Fibroblast of gingiva (primary cell): ENCODE measurements around the gene RGMB.
A peak's percentile ranks its signal among the peaks of the same experiment; 100 is the strongest.
"Not testable (repeated sequence)": the region's sequence is repeated elsewhere in the genome, so short reads cannot be mapped to it uniquely, and the experiment has no call there.

ENCODE experiments used
- DNase-seq: peaks from one replicate; pipeline ENCODE4 v3.0.0-alpha.2; 2011; ENCODE audit warnings: low read depth

Gene RGMB, protein sequence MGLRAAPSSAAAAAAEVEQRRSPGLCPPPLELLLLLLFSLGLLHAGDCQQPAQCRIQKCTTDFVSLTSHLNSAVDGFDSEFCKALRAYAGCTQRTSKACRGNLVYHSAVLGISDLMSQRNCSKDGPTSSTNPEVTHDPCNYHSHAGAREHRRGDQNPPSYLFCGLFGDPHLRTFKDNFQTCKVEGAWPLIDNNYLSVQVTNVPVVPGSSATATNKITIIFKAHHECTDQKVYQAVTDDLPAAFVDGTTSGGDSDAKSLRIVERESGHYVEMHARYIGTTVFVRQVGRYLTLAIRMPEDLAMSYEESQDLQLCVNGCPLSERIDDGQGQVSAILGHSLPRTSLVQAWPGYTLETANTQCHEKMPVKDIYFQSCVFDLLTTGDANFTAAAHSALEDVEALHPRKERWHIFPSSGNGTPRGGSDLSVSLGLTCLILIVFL

DNA sequence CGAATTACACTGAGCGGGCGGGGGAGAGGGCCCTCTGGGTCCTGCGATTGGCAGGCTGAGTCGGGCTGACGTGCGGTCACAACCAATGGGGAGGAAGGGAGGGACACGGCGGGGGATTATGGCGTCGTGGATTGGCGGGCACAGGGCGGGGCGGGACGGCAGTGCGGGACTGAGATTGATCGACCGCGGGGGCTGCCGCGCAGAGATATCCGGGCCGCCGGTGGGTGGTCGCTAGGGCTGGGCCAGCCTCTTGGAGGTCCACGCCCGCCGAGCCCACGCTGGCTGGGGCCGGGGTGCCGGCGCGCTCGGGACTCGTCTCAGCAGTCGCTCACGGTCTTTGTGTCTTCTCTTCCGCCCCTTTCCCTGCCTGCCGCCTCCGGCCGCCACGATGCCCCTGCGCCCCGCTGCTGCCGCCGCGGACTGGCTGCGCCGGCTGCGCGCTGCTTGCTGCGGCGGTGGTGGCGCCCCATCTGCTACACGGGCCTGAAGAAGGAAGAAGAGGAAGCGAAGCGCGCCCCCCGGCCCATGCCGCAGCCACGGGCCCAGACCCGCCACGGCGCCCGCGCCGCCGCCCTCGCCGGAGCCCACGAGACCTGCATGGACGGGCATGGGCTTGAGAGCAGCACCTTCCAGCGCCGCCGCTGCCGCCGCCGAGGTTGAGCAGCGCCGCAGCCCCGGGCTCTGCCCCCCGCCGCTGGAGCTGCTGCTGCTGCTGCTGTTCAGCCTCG, at the start of gene RGMB:
RGMB (plus strand) TSS at position 200 of the 728 bp plus-strand sequence; CDS start at position 608, 408 bp downstream.
- peak; percentile 100 for DNase-seq

DNA sequence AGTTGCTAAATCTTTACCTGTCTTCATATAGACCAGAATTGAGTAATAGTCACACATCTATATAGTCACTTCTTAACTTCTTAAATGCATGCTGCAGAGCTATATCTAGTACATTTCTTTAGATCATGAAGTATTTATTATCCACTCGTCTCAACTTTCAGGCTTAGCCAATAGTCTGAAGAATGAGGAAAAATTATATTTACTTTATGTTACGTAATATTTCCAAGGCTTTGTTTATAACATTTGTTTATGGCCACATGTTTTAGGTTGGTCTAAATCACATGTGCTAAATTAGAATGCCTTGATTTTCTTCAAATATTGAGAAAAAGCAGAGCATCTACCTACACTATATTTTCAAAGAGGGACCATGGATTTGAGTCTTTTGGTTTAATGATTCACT, 47.2 kb upstream of the RGMB start:
- peak; percentile 60 for DNase-seq

DNA sequence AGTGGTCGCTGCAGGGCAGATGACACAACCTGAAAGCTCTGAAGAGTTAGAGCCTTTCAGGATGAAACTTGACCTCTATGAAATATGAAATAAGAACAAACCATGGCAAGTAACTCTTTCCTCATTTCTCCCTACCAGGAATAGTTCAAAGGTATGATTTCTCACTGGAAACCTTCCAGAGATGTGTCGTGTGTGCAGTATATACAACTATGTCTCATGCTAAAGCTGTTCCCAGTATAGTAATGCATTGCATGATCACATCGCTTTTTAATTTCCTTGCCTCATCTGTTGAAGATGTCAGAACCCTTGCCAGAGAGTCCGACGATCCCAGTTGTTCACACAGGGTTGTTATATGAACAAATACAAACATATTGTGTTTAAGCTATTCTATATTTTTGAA, 45.8 kb upstream of the RGMB start:
- DNase-seq = no peak

DNA sequence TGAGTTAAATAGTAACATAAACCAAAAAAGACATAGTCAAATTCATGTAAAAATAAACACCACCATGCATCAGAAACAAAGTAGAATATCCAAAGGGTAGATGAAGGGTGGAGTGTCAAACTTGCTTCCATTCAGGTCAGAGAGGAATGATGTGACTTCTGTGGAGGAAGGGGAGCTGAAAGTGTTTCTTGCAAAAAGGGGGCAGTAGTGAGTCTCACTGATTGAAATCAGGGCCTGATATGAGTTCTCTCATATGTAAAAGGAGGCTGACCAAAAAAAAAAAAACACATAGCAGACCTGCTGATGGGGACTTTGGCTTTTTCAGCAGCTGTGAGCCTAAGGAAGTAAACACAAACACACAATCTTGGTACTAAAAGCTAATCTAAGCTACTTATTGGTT, 38.8 kb upstream of the RGMB start:
- no peak for DNase-seq

DNA sequence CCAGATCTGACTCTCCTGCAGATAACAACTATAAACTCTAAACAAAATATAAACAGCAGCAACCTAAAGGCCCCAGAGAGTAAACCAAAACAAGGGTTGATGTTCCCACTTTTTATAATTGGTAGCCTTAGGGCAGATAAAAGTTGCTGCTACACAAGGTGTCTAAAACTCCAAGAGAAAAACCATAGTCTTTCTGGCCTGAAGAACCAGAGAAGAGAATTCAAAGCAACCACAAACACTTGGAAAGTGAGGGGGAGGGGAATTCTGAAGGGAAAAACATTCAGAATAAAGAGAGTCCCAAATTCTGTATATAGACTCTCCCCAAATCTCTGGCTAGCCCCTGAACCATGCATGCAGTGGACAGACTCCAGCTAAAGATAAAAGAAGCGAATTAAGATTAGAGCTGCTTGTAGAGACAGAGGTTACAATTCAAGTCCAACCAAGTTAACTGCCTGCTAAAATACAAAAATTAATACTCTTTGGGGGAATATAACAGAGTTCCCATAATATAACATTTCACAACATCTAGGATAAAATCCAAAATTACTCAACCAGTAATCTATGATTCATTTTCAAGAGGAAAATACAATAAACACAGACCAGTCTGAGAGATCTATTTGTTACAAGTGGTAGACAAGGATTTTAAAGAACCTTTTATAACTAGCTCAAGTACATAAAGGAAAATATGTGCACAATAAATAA, 37.5 kb upstream of the RGMB start:
- peak; percentile 79 for DNase-seq

DNA sequence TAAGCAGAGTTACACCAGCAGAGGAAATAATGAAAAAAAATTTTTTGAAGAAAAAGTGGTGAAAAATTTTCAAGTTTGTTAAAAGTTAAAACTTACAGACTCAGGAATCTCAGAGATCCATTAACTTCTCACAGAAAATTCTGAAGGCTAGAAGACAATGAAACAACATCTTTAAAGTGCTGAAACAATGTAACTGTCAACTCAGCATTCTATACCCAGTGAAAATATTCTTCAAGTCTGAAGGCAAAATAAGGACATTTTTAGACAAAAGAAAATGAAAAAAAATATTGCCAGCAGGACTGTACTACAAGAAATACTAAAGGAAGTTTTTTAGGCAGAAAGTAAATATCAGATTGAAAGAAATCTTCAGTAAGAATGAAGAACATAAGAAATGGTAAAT, 36.7 kb upstream of the RGMB start:
- no peak for DNase-seq

DNA sequence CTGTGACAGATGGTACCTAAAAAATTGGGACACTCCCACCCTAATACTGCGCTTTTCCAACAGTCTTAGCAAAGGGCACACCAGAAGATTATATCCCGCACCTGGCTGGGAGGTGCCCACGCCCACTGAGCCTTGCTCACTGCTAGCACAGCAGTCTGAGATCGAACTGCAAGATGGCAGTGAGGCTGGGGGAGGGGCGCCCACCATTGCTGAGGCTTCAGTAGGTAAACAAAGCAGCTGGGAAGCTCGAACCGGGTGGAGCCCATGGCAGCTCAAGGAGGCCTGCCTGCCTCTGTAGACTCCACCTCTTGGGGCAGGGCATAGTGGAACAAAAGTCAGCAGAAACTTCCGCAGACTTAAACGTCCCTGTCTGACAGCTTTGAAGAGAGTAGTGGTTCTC, 36.0 kb upstream of the RGMB start:
- not testable (repeated sequence) for DNase-seq

DNA sequence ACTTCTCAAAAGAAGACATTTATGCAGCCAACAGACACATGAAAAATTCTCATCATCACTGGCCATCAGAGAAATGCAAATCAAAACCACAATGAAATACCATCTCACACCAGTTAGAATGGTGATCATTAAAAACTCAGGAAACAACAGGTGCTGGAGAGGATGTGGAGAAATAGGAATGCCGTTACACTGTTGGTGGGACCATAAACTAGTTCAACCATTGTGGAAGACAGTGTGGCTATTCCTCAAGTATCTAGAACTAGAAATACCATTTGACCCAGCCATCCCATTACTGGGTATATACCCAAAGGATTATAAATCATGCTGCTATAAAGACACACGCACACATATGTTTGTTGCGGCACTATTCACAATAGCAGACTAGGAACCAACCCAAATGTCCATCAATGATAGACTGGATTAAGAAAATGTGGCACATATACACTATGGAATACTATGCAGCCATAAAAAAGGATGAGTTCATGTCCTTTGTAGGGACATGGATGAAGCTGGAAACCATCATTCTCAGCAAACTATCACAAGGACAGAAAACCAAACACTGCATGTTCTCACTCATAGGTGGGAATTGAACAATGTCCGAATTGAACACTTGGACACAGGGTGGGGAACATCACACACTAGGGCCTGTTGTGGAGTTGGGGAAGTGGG, 34.8 kb upstream of the RGMB start:
- DNase-seq = not testable (repeated sequence)

DNA sequence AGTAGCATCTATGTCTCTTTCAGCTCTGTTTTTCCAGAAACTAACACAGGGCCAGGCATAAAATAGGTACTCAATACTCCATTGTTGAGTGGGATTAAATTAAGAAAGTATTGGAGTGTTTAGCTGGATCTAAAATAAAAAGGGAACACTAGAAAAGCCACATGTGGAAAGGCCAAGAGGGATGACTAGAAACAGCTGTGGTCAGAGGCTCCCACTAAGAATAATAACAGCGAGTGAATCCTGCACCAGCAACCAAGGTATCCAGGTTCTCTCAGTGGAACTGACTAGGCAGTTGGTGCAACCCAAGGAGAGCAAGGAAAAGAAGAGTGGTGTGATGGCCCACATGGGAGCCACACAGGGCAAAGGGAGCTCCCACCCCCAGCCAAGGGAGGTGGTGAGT, 31.5 kb upstream of the RGMB start:
- no peak for DNase-seq

DNA sequence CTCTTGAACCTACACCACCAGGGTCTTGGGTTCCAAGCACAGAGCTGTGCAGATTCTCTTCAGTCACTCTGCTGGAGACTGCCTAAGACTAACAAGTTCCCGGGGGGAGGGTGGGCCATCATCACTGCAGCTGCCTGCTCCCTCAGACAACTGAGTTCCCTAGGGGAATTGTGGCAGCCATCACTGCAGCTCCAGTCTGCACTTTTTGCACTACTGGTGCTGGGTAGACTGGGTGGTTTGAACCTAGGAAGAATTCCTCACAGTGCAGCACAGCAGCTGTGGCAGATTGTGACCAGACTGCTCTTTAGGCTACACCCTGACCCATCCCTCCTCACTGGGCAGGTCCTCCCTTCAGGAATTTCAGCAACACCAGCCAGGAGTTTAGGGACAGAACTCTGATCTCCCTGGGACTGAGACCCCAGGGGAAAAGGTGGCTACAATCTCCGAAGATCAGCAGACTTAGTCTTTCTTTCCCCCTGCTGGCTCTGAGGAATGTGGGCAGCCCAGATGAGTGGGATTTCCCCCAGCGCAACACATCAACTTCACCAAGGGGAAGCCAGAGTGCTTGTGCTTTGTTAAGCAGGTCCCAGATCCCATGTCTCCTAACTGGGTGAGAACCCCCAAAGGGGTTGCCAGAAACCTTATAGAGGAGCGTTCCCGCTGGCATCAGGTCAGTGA, 30.9 kb upstream of the RGMB start:
- no peak for DNase-seq

DNA sequence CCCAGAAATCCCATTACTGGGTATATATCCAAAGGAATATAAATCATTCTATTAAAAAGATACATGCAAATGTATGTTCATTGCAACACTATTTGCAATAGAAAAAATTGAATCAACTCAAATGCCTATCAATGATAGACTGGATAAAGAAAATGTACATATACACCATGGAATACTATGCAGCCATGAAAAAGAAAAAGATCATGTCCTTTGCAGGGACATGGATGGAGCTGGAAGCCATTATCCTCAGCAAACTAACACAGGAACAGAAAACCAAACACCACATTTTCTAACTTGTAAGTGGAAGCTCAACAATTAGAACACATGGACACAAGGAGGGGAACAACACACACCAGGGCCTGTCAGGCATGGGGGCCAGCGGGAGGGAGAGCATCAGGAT, 25.2 kb upstream of the RGMB start:
- not testable (repeated sequence) for DNase-seq

DNA sequence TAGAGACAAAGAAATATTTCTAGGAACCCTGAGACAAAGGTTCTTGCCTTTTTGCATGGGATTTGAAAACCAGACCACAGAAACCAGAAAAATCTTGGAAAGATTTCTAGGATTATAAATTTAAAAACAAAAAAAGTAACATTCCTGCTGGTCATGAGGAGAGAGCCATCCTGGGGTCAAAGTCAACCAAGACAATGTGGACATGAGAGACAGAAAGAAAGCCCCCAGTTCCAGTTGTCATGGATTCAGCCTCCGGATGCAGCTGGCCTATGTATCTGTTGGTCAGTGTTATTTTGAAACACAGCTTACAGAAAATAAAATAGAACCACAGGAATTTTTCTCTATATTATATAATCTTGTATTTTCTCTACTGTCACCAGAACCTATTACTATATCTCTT, 24.4 kb upstream of the RGMB start:
- DNase-seq = no peak

DNA sequence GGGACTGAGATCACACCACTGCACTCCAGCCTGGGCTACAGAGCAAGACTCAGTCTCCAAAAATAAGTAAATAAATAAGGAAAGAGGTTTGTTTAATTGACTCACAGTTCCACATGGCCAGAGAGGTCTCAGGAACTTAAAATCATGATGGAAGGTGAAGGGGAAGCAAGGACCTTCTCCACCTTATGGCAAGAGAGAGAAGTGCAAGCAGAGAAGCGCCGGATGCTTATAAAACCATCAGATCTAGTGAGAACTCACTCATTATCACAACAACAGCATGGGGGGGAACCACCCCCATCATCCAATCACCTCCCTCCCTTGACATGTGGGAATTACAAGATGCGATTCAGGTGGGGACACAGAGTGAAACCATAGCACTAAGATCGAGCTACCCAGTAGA, 22.8 kb upstream of the RGMB start:
- DNase-seq = no peak

DNA sequence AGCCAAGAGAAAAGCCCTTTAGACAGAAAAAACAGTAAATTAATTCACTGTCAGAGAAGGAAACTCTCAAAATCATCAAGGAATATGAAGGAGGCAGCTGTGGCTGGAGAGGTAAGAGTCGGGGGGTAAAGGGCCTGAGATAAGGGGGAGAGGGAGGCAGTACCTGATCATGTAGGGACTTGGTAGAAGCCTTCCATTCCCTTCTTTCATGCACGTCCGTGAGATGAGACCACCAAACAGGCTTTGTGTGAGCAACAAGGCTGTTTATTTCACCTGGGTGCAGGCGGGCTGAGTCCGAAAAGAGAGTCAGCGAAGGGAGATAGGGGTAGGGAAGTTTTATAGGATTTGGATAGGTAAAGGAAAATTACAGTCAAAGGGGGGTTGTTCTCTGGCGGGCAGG, 21.1 kb upstream of the RGMB start:
- not testable (repeated sequence) for DNase-seq

DNA sequence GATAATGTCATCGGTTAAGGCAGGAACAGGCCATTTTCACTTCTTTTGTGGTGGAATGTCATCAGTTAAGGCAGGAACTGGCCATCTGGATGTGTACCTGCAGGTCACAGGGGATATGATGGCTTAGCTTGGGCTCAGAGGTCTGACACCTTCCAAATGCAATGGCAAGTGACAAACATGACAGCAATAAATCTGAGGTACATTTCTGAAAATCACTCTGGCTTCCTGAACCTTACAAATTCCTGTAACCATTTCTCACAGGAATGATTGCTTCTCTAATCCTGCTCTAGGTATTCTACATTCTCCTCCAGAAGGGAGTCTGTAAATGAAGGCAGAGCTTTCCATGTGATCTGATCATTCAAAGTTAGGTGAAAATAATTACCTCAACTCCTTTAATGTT, 20.7 kb upstream of the RGMB start:
- not testable (repeated sequence) for DNase-seq

DNA sequence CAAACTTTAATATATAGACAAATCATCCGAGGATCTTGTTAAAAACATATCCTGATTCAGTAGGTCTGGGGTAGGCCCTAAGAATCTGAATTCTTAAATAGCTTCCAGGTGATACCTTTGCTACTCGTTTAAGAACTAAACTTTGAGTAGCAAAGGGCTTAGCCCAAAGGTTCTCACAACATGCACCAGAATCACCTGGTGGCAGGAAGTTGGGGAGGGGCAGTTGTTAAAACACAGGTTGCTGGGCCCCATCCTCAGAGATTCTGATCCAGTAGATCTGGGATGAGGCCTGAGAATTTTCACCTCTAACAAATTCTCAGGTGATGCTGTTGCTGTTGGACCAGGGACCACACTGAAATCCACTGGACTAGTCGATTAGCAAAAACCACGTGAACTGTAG, 20.0 kb upstream of the RGMB start:
- no peak for DNase-seq

DNA sequence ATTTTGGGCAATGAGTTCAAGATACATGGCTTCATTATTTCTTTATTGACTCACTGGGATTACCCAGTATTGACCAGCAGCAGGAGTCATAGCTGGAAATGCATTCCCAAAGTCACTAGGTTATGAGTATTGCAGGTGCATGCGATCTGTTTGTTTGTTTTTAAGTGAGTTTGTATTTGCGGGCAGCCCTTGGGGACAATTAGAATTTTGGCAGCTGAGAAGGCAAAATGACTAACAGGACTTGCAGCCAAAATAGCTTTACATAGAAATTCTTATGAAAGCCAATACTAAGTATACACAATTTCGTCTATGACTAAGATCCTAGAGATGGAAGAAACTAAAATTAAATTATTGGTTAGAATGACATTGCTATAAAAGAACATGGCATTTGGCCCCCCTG, 18.1 kb upstream of the RGMB start:
- DNase-seq = peak; percentile 95

DNA sequence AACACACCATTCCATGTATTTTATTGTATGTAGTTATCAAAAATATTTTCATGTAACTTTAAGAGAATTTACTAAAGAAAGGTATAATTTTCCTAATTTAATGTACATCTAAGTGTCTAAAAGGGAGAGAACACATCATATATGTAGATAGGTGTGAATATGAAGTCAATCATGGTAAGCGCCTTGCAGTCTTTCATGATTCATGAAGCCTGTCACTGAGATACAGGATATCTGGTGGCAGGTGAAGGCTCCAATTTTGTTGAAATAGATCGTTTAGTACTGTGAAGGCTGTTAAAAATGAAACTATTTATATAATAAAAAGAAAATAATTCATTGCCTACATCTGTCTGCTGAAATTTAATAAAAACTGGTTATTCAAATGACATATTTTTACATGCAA, 15.5 kb upstream of the RGMB start:
- DNase-seq = no peak

DNA sequence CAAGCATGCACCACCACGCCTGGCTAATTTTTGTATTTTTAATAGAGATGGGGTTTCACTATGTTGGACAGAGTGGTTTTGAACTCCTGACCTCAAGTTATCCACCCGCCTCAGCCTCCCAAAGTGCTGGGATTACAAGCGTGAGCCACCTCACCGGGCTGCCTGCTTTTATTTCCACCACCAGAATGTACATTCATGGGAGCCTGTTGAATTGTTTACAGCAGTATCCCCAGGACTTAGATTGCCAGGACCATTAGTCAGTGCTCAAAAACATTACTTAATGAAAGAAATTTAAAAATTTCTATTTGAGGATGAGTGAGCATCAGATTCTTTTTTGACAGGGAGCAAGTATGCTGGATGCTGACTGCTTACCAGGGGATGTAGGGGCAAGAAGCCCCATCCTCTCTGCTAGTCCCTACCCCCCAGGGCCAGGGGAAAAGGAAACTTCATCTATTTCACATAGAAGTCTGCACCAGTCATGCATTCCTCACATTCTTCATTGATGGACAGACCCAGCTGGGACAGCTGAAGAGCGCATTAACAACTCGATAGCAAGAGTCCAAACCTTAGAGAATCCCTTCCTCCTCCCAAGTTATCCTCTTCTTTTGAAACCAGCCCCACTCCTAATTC, 10.3 kb upstream of the RGMB start:
- peak; percentile 68 for DNase-seq

DNA sequence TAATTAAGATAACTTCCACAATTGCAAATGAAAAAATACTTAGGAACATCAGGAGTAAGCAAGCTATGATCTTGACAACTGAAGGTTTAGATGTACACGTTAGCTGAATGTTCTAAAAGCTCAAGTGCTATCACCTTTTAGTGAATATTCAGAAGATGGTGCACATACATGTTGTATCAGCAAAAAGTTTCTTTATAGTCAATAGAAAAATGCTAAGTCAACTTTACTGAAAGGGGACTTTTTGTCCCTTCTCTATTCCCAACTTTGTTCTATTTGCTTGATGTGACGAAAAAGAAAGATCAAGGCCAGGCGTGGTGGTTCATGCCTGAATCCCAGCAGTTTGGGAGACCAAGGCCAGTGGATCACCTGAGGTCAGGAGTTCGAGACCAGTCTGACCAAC, 7.6 kb upstream of the RGMB start:
- no peak for DNase-seq

DNA sequence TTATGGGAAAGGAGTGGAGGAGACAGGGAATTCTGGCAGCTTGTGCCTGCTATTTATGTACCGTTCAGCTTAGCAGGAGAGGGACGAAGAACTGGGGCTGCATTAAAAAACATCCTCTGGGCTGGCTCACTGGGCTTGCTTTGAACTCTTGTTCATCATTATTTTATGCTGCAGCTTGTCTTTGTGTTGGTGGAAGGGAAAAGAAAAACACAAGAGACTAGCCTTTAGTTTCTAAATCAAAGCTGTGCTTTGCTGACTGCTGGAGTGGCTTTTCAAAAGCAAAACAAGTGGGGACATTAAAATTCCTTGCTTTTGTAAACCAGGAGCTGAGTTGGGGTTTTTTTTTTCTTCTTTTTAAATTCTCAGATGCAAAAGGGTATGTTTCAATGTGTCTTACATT, 5.9 kb upstream of the RGMB start:
- DNase-seq = no peak
